ENCODE measurements around the gene LMAN1.

The LMAN1 gene

DNA sequence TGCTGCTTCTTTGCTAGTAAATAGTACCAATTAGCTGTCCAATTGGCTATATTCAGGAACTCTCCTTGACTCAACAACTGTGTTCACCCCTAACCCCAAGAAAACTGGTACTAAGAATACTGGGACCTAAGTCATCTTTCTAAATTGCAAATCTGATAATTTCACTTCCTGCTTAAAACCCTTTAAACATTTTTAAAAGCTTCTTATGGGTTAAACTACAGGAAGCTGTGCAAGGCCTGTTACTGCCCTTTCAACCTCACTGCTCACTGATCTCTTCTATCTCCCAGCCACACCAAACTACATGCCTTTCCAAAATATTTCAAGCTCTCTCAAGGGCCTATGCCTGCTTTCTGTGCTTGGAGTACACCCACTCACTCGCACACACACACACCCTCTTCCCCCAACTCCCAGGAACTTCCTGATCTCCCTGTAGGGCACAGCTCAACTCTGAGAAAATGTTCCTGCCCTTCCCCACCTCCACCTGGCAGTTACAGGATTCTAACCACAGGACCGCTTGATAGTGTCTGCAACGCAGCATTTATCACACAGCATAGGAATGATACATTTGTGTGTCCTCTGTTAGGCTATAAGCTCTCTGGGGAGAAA lies 6.7 kb downstream of the LMAN1 start:
- CTCF ChIA-PET: no interaction called here
- no peak for DNase-seq (ENCODE audit: low spot score)
- H3K27ac ChIP-seq: no peak overlapping the region
- POLR2A ChIA-PET (ENCODE audit: low non-redundant PET): no interaction called here
- TF ChIP-seq, protein P1, sequence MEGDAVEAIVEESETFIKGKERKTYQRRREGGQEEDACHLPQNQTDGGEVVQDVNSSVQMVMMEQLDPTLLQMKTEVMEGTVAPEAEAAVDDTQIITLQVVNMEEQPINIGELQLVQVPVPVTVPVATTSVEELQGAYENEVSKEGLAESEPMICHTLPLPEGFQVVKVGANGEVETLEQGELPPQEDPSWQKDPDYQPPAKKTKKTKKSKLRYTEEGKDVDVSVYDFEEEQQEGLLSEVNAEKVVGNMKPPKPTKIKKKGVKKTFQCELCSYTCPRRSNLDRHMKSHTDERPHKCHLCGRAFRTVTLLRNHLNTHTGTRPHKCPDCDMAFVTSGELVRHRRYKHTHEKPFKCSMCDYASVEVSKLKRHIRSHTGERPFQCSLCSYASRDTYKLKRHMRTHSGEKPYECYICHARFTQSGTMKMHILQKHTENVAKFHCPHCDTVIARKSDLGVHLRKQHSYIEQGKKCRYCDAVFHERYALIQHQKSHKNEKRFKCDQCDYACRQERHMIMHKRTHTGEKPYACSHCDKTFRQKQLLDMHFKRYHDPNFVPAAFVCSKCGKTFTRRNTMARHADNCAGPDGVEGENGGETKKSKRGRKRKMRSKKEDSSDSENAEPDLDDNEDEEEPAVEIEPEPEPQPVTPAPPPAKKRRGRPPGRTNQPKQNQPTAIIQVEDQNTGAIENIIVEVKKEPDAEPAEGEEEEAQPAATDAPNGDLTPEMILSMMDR (conservative IDR thresholded peaks at IDR 0.05; ENCODE audit: low read depth): no peak

DNA sequence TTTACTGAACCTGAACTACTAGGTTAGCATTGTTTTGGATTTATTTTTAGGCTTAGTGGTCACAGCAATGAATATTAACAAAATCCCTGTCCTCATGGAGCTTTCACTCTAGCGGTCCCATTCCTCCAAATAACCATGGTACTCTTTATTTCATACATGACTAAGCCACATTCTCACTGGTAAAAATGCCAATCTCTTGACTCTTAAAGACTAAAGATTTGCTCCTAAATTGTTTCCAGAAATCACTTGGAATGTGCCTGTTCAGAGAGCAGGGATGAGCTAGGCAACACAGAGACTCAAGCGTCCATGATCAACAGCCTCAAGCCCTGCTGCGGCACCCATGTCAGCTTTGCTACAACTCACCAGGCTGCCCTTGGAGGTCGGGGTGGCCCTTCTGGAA lies 13.5 kb downstream of the LMAN1 start:
- H3K27ac ChIP-seq: no peak overlapping the region
- DNase-seq (ENCODE audit: low spot score): no peak
- ChIA-PET POLR2A (ENCODE audit: low non-redundant PET) (no interaction called here), CTCF (interaction anchor here (0.7 kb wide), 1 partner anchor 29 kb away, joined by 4 read pairs; no protein-coding TSS in a partner anchor)
- TF ChIP-seq, protein P1 (conservative IDR thresholded peaks at IDR 0.05; ENCODE audit: low read depth): no peak

DNA sequence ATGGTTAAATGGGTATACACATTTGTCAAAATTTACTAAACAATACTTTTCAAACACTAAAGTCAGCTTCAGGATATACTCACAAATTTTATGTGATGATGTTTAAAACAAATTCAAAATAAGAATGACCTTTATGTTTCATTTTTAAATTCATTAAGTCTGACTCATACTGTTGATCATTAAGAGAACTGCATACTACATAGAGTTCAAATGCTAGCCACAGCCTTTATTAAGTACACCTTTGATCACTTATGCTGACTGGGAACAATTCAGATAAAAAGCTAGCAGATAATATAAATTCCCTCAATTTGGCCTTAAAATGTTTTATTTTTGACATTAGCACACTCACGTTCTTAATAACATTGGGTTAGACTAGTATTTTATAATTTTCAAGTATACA lies 14.1 kb downstream of the LMAN1 start:
- ChIA-PET POLR2A (ENCODE audit: low non-redundant PET) (no interaction called here), CTCF (no interaction called here)
- no peak for DNase-seq (ENCODE audit: low spot score)
- TF ChIP-seq, protein P1 (conservative IDR thresholded peaks at IDR 0.05; ENCODE audit: low read depth): no peak
- H3K27ac ChIP-seq: no peak overlapping the region

DNA sequence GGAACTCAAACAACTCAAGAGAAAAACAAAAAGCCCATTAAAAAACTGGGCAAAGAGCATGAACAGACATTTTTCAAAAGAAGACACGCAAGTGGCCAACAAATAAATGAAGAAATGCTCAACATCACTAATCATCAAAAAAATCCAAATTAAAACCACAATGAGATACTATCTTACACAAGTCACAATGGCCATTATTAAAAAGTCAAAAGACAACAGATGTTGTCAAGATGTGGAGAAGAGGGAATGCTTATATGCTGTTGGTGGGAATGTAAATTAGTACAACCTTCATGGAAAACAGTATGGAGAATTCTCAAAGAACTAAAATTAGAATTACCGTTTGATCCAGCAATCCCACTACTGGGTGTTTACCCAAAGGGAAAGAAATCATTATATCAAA lies 15.1 kb downstream of the LMAN1 start:
- CTCF ChIA-PET: no interaction called here
- TF ChIP-seq, protein P1 (conservative IDR thresholded peaks at IDR 0.05; ENCODE audit: low read depth): no peak
- POLR2A ChIA-PET (ENCODE audit: low non-redundant PET): no interaction called here
- no peak overlapping the region for H3K27ac ChIP-seq
- no peak for DNase-seq (ENCODE audit: low spot score)

DNA sequence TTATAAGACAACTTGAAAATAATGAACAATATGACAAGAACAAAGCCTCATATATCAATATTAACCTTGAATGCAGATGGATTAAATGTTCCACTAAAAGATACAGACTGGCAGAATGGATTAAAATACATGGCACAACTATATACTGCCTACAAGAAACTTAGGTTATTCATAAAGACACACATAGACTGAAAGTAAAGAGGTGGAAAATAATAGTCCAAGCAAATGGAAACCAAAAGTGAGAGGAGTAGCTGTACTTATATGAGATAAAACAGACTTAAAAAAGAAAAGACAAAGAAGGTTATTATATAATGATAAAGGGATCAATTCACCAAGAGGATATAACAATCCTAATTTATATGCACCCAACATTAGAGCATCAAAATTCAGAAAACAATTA lies 18.2 kb downstream of the LMAN1 start:
- POLR2A ChIA-PET (ENCODE audit: low non-redundant PET): no interaction called here
- CTCF ChIA-PET: no interaction called here
- H3K27ac ChIP-seq: no peak overlapping the region
- no peak for DNase-seq (ENCODE audit: low spot score)
- TF ChIP-seq, protein P1 (conservative IDR thresholded peaks at IDR 0.05; ENCODE audit: low read depth): no peak

DNA sequence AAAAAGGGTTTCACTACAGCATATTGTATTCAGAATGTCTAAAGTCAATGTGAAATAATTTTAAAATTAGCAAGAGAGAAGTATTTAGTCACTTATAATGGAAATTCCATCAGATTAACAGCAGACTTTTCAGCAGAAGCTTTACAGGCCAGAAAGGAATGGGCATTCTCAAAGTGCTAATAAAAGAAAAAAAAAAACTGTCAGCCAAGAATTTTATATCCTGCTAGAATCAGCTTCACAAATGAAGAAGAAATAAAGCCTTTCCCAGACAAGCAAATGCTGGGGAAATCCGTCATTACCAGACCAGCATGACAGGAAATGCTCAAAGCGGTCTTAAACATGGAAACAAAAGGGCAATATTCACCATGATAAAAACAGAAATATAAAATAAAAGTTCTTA lies 18.8 kb downstream of the LMAN1 start:
- ChIA-PET POLR2A (ENCODE audit: low non-redundant PET) (no interaction called here), CTCF (interaction anchor here (0.6 kb wide), 1 partner anchor 180 kb away, joined by 3 read pairs; no protein-coding TSS in a partner anchor)
- no peak for DNase-seq (ENCODE audit: low spot score)
- TF ChIP-seq, protein P1 (conservative IDR thresholded peaks at IDR 0.05; ENCODE audit: low read depth): no peak
- H3K27ac ChIP-seq: no peak overlapping the region
